Sigmoid colon (tissue), 7 donors: Measurements from ENCODE around the gene VRK1. TPM values are rescaled to one million over a fixed set of nuclear protein-coding genes. Genes with fewer than 3 reads are reported as not detected.

Experiments used
- DNase-seq: peaks from one replicate; pipeline ENCODE4 v3.0.0-alpha.2; 2019
- H3K27ac ChIP-seq, 4 donors: fragments of 200-600 bp; sonication (generic); one replicate each; pipeline ENCODE4 v1.5.1; 2016 to 2019; ENCODE audit warnings: mild to moderate bottlenecking in 1 of 4
- H3K27me3 ChIP-seq, 3 donors: fragments of 200-600 bp; sonication (generic); one replicate each; pipeline ENCODE4 v1.5.1; 2019; ENCODE audit warnings: mild to moderate bottlenecking in 1 of 3
- H3K36me3 ChIP-seq, 4 donors: fragments of 200-600 bp; sonication (generic); one replicate each; pipeline ENCODE4 v1.5.1; 2016 to 2019
- H3K4me1 ChIP-seq, 4 donors: fragments of 200-600 bp; sonication (generic); one replicate each; pipeline ENCODE4 v1.5.1; 2017 to 2019
- H3K4me3 ChIP-seq, 4 donors: fragments of 200-600 bp; sonication (generic); one replicate each; pipeline ENCODE4 v1.5.1; 2017 to 2019; ENCODE audit warnings: mild to moderate bottlenecking in 2 of 4, moderate library complexity in 1 of 4
- H3K9me3 ChIP-seq, 4 donors: fragments of 200-600 bp in 3 of 4; sonication (generic) in 3 of 4; one replicate each; pipeline versions ENCODE4 v1.5.1 to v1.6.1; 2013 to 2019
- EP300 ChIP-seq, 4 donors: sonication (generic); formaldehyde crosslinking; IDR thresholded peaks; one replicate each; pipeline ENCODE4 v1.6.1; 2017; ENCODE audit warnings: antibody characterized with exemption in 4 of 4
- POLR2A ChIP-seq, 2 donors: fragments of 450-650 bp; IDR thresholded peaks; one replicate each; pipeline ENCODE4 v1.6.1; 2016; ENCODE audit warnings: antibody characterized with exemption in 2 of 2, mild to moderate bottlenecking in 2 of 2, moderate library complexity in 2 of 2
- POLR2AphosphoS5 ChIP-seq, 4 donors: sonication (generic); formaldehyde crosslinking; IDR thresholded peaks; one replicate each; pipeline ENCODE4 v1.6.1; 2017; ENCODE audit warnings: antibody characterized with exemption in 4 of 4
- WGBS, 2 donors: extraction: QIAGEN DNeasy Blood & Tissue Kit; methylation state at CpG; one replicate each; pipeline ENCODE4 v1.1.7; 2013; 5-methylcytosine and 5-hydroxymethylcytosine counted together
- intact Hi-C: fragments of 100-400 bp; cut with DNase I; formaldehyde crosslinking; loops from one replicate; pipeline ENCODE4 v1.15.1; 2023
- polyA plus RNA-seq, 3 donors: library from polyadenylated mRNA; stranded (reverse); fragments of 200-250 nt; gene quantifications; one replicate each; pipeline ENCODE4 v1.2.3, GENCODE V29; 2013
- total RNA-seq, 4 donors: library from RNA; depleted of rRNA; stranded (reverse); fragments of >200 nt; gene quantifications; one replicate each; pipeline ENCODE4 v1.1.0, GENCODE V29; 2016
- TF ChIP-seq, protein P1 (sequence below), 4 experiments: fragments of 450-650 bp in 3 of 4; fragments of 200-600 bp in 1 of 4; IDR thresholded peaks; one replicate each; pipeline ENCODE4 v1.5.1; 2016 to 2019; ENCODE audit warnings: antibody characterized with exemption in 4 of 4, mild to moderate bottlenecking in 3 of 4, moderate library complexity in 2 of 4
- donor health status: healthy with polysubstance abuse.
- donor health status: Bipolar disorder and iron deficiency.
- donor health status: healthy.

Gene VRK1
- total and polyA plus RNA-seq, 7 donors, result 7.8 to 25.7 (median 17.9) TPM

- no peak for DNase-seq
- 53 to 82% methylated on average over 6 of the region's 6 CpGs for WGBS, 2 donors
- TF ChIP-seq, protein P1, sequence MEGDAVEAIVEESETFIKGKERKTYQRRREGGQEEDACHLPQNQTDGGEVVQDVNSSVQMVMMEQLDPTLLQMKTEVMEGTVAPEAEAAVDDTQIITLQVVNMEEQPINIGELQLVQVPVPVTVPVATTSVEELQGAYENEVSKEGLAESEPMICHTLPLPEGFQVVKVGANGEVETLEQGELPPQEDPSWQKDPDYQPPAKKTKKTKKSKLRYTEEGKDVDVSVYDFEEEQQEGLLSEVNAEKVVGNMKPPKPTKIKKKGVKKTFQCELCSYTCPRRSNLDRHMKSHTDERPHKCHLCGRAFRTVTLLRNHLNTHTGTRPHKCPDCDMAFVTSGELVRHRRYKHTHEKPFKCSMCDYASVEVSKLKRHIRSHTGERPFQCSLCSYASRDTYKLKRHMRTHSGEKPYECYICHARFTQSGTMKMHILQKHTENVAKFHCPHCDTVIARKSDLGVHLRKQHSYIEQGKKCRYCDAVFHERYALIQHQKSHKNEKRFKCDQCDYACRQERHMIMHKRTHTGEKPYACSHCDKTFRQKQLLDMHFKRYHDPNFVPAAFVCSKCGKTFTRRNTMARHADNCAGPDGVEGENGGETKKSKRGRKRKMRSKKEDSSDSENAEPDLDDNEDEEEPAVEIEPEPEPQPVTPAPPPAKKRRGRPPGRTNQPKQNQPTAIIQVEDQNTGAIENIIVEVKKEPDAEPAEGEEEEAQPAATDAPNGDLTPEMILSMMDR (IDR thresholded peaks at IDR 0.05), result no peak
- no peak for TF ChIP-seq EP300 (IDR thresholded peaks at IDR 0.05)
- TF ChIP-seq POLR2A (IDR thresholded peaks at IDR 0.05), result no peak
- no peak for TF ChIP-seq POLR2AphosphoS5 (IDR thresholded peaks at IDR 0.05)
- Histone ChIP-seq H3K9me3 (peaks cover 0 to 14% (median 4%) of the 10 kb centered on the region in 4 donors), H3K27me3 (no peaks in the 10 kb centered on the region), H3K27ac (no peak overlapping the region), H3K4me3 (no peak overlapping the region), H3K4me1 (no peaks in the 10 kb centered on the region), H3K36me3 (no peaks in the 10 kb centered on the region)
- intact Hi-C loops, result no loop called here
Observed at GRCh38 chr14:96911499-96912149, 114.4 kb downstream of the VRK1 start.

DNA sequence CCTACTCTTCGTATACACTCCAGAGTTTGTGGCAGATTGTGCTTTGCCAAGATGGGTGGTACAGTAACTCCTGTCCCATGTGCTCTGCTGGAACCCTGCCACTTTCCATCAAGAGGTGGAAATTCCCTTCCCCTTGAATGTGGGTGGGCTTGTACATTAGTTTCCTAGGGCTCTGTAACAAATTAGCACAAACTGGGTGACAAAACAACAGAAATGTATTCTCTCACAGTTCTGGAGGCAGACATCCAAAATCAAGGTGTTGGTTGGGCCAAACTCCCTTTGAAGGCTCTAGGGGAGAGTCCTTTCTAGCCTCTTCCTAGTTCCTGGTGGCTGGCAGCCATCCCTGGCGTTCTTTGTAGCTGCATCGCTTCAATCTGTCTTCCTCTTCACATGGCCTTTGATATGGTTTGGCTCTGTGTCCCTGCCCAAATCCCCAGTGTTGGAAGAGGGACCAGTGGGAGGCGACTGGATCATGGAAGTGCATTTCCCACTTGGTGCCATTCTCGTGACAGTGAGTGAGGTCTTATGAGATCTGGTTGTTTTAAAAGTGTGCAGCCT is 117.5 kb downstream of the VRK1 start:
- no peak for DNase-seq
- intact Hi-C loops, result no loop called here
- 88% methylated on average over 5 of the region's 5 CpGs for WGBS, 2 donors
- Histone ChIP-seq H3K27me3 (no peaks in the 10 kb centered on the region), H3K27ac (no peak overlapping the region), H3K4me3 (no peak overlapping the region), H3K9me3 (peaks cover 0 to 10% (median 1%) of the 10 kb centered on the region in 4 donors), H3K4me1 (no peaks in the 10 kb centered on the region), H3K36me3 (no peaks in the 10 kb centered on the region)
- no peak for TF ChIP-seq POLR2A (IDR thresholded peaks at IDR 0.05)
- no peak for TF ChIP-seq POLR2AphosphoS5 (IDR thresholded peaks at IDR 0.05)
- TF ChIP-seq, protein P1 (IDR thresholded peaks at IDR 0.05), result no peak
- no peak for TF ChIP-seq EP300 (IDR thresholded peaks at IDR 0.05)

GRCh38 chr14:96915478-96915877 is 118.3 kb downstream of the VRK1 start:
- no peak overlapping the region for H3K27ac ChIP-seq
- no peak overlapping the region for H3K4me3 ChIP-seq
- H3K27me3 ChIP-seq, result no peaks in the 10 kb centered on the region
- 92 to 93% methylated on average over 4 of the region's 4 CpGs for WGBS, 2 donors
- DNase-seq, result no peak
- peaks cover 0 to 2% (median 0%) of the 10 kb centered on the region in 4 donors for H3K9me3 ChIP-seq
- TF ChIP-seq POLR2AphosphoS5 (IDR thresholded peaks at IDR 0.05) (no peak), POLR2A (IDR thresholded peaks at IDR 0.05) (no peak)
- TF ChIP-seq, protein P1 (IDR thresholded peaks at IDR 0.05), result no peak
- intact Hi-C loops, result no loop called here
- no peaks in the 10 kb centered on the region for H3K4me1 ChIP-seq
- no peaks in the 10 kb centered on the region for H3K36me3 ChIP-seq

DNA sequence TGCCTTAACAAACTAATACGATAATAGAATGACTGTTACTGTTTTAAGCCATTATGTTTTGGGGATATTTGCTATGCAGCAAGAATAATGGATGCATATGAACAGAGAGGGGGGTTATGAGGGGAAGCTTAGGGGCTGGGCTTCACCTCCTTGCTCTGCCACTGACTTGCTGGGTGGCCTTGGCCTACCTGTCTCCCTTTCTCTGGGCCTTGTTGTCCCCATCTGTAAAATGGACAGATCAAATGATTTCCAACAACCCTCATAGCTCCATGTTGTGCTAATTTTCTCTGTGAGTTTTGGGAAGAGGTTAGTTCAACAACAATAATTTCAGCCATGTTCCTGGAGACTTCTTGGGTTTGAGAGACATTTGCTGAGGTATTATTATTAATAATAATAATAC is 119.6 kb downstream of the VRK1 start:
- DNase-seq, result no peak

More for the DNA sequence above, 119.6 kb downstream of the VRK1 start:
- no peak overlapping the region for H3K4me3 ChIP-seq
- no peaks in the 10 kb centered on the region for H3K36me3 ChIP-seq
- intact Hi-C loops, result no loop called here
- no peaks in the 10 kb centered on the region for H3K27me3 ChIP-seq
- no peaks in the 10 kb centered on the region for H3K4me1 ChIP-seq
- TF ChIP-seq, protein P1 (IDR thresholded peaks at IDR 0.05), result no peak
- TF ChIP-seq EP300 (IDR thresholded peaks at IDR 0.05) (no peak), POLR2AphosphoS5 (IDR thresholded peaks at IDR 0.05) (no peak), POLR2A (IDR thresholded peaks at IDR 0.05) (no peak)
- peaks cover 0 to 8% (median 2%) of the 10 kb centered on the region in 4 donors for H3K9me3 ChIP-seq
- H3K27ac ChIP-seq, result no peak overlapping the region
- 97 to 99% methylated on average over 1 of the region's 1 CpG for WGBS, 2 donors
